Prostate gland (tissue), 2 donors: ENCODE measurements around the gene BTLA.

Experiments
- CTCF ChIP-seq, 4 experiments: fragments of 200-600 bp in 2 of 4; fragments of 450-650 bp in 2 of 4; sonication (generic) in 2 of 4; IDR thresholded peaks; 1 replicate in 3 of 4; 2 replicates in 1 of 4; pipeline ENCODE4 v1.5.1; 2016 to 2019; ENCODE audit warnings: antibody characterized with exemption in 4 of 4, mild to moderate bottlenecking in 2 of 4, moderate library complexity in 2 of 4
- POLR2A ChIP-seq: fragments of 450-650 bp; IDR thresholded peaks from one replicate; pipeline ENCODE4 v1.6.1; 2016; ENCODE audit warnings: antibody characterized with exemption, mild to moderate bottlenecking

GRCh38 chr3:112476346-112476745, 22.9 kb downstream of the BTLA start:
- TF ChIP-seq CTCF (IDR thresholded peaks at IDR 0.05) (no peak), POLR2A (no peak)
